Pancreas (tissue), 10 donors: ENCODE data around the gene MOBP. TPM values are rescaled to one million over a fixed set of nuclear protein-coding genes. Genes with fewer than 3 reads are reported as not detected.

Experiments
- ATAC-seq, 4 donors: fragments of 200-7000 bp; cut with Tn5 transposase; one replicate each; pipeline versions ENCODE4 v1.8.0 to v1.9.1; 2020; ENCODE audit warnings: mild to moderate bottlenecking in 4 of 4, moderate library complexity in 4 of 4
- DNase-seq, 6 donors: peaks; one replicate each; pipeline ENCODE4 v3.0.0-alpha.2; 2020
- FAIRE-seq: peaks from 2 replicates; lab custom pipeline; 2012; peaks lifted over from hg19 to GRCh38; lab: Jason Lieb, UNC
- H3K27ac ChIP-seq, 4 donors: fragments of 200-600 bp; sonication (generic); 1 replicate in 3 of 4; 2 replicates in 1 of 4; pipeline versions ENCODE4 v1.5.0 to v1.8.0; 2020
- H3K27me3 ChIP-seq, 4 donors: fragments of 200-600 bp; one replicate each; pipeline ENCODE4 v1.8.0; 2021
- H3K36me3 ChIP-seq, 3 donors: fragments of 200-600 bp; sonication (generic) in 1 of 3; one replicate each; pipeline versions ENCODE4 v1.5.0 to v1.8.0; 2020 to 2021
- H3K4me1 ChIP-seq, 3 donors: fragments of 200-600 bp; one replicate each; pipeline ENCODE4 v1.8.0; 2021
- H3K4me3 ChIP-seq, 4 donors: fragments of 200-600 bp; sonication (generic) in 2 of 4; one replicate each; pipeline versions ENCODE4 v1.5.0 to v1.8.0; 2020 to 2021
- H3K9me3 ChIP-seq, 4 donors: fragments of 200-600 bp; one replicate each; pipeline ENCODE4 v1.8.0; 2021
- WGBS, 2 donors: extraction: QIAGEN DNeasy Blood & Tissue Kit; methylation state at CpG; one replicate each; pipeline ENCODE4 v1.1.7; 2013; 5-methylcytosine and 5-hydroxymethylcytosine counted together
- intact Hi-C, 3 donors: fragments of 100-400 bp; cut with DNase I; formaldehyde crosslinking; loops; one replicate each; pipeline versions ENCODE4 v1.11.1 to v1.14.2; 2022
- polyA plus RNA-seq, 2 donors: library from polyadenylated mRNA; stranded (reverse); fragments of 200-250 nt; gene quantifications; one replicate each; pipeline ENCODE4 v1.2.3, GENCODE V29; 2013
- total RNA-seq, 6 donors: library from RNA; stranded (reverse); fragmentation: NEBNext Ultra II Directional in 4 of 6; extraction: Animal tissue kit (Norgen Biotek cat#: 25700) in 4 of 6; gene quantifications; one replicate each; pipeline versions ENCODE4 v1.2.1 to v1.2.4, GENCODE V29; 2021 to 2023
- TF ChIP-seq, protein P1 (sequence below), 4 donors: fragments of 200-600 bp; sonication (generic) in 3 of 4; IDR thresholded peaks; one replicate each; pipeline versions ENCODE4 v1.5.0 to v1.8.0; 2021; ENCODE audit warnings: antibody characterized with exemption in 4 of 4
- donor health status: healthy with polysubstance abuse.
- donor health status: DM: no; HTN: no; CAD: no; lungs with moderate emphysema.
- donor health status: DM: no; HTN: no; CAD: no.
- donor health status: control.
- donor health status: control.
- donor health status: Bipolar disorder and iron deficiency.
- donor health status: DM: yes; HTN: yes; CAD: no.
- donor health status: DM: no; HTN: no; CAD: no.
- donor health status: DM: no; HTN: no; CAD: no.
- donor health status: DM: yes; HTN: yes; CAD: no.

Gene MOBP
- total and polyA plus RNA-seq, 8 donors, result not detected

- intact Hi-C loops, result loop anchor here in 1 of 3 donors (10.0 kb wide), 1 partner anchor 56 kb away; no protein-coding TSS in a partner anchor
- no peak for DNase-seq
Observed at GRCh38 chr3:39501059-39501458, 33.6 kb downstream of the MOBP start.

GRCh38 chr3:39501968-39502837 lies 34.7 kb downstream of the MOBP start:
- peak in 2 of 6 donors; percentile 61 for DNase-seq

More at GRCh38 chr3:39501059-39501458, 33.6 kb downstream of the MOBP start:
- TF ChIP-seq, protein P1, sequence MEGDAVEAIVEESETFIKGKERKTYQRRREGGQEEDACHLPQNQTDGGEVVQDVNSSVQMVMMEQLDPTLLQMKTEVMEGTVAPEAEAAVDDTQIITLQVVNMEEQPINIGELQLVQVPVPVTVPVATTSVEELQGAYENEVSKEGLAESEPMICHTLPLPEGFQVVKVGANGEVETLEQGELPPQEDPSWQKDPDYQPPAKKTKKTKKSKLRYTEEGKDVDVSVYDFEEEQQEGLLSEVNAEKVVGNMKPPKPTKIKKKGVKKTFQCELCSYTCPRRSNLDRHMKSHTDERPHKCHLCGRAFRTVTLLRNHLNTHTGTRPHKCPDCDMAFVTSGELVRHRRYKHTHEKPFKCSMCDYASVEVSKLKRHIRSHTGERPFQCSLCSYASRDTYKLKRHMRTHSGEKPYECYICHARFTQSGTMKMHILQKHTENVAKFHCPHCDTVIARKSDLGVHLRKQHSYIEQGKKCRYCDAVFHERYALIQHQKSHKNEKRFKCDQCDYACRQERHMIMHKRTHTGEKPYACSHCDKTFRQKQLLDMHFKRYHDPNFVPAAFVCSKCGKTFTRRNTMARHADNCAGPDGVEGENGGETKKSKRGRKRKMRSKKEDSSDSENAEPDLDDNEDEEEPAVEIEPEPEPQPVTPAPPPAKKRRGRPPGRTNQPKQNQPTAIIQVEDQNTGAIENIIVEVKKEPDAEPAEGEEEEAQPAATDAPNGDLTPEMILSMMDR (IDR thresholded peaks at IDR 0.05), result no peak
- H3K4me1 ChIP-seq, result no peaks in the 10 kb centered on the region
- no peak overlapping the region for H3K4me3 ChIP-seq
- no peaks in the 10 kb centered on the region for H3K9me3 ChIP-seq
- no peaks in the 10 kb centered on the region for H3K36me3 ChIP-seq
- FAIRE-seq (no peak), ATAC-seq (no peak)
- H3K27ac ChIP-seq, result no peak overlapping the region
- WGBS, 2 donors, result 33 to 34% methylated on average over 3 of the region's 3 CpGs
- peaks cover 0 to 13% (median 0%) of the 10 kb centered on the region in 4 donors for H3K27me3 ChIP-seq

GRCh38 chr3:39502838-39503145 lies 35.3 kb downstream of the MOBP start:
- no peak for DNase-seq
- no peaks in the 10 kb centered on the region for H3K9me3 ChIP-seq
- H3K4me1 ChIP-seq, result no peaks in the 10 kb centered on the region
- 51 to 56% methylated on average over 4 of the region's 4 CpGs for WGBS, 2 donors
- H3K27ac ChIP-seq, result no peak overlapping the region
- no peak for FAIRE-seq
- no peak overlapping the region for H3K4me3 ChIP-seq
- TF ChIP-seq, protein P1 (IDR thresholded peaks at IDR 0.05), result no peak
- peaks cover 0 to 13% (median 0%) of the 10 kb centered on the region in 4 donors for H3K27me3 ChIP-seq
- intact Hi-C loops, result loop anchor here in 1 of 3 donors (10.0 kb wide), 1 partner anchor 58 kb away; no protein-coding TSS in a partner anchor
- no peaks in the 10 kb centered on the region for H3K36me3 ChIP-seq
- no peak for ATAC-seq

More at GRCh38 chr3:39501968-39502837, 34.7 kb downstream of the MOBP start:
- no peak for FAIRE-seq
- no peaks in the 10 kb centered on the region for H3K4me1 ChIP-seq
- H3K9me3 ChIP-seq, result no peaks in the 10 kb centered on the region
- intact Hi-C loops, result loop anchor here in 1 of 3 donors (10.0 kb wide), 1 partner anchor 57 kb away; no protein-coding TSS in a partner anchor
- peak overlapping the region in 1 of 4 donors; percentile 17 for H3K4me3 ChIP-seq
- H3K27me3 ChIP-seq, result peaks cover 0 to 13% (median 0%) of the 10 kb centered on the region in 4 donors
- WGBS, 2 donors, result 20 to 30% methylated on average over 53 of the region's 53 CpGs
- TF ChIP-seq, protein P1 (IDR thresholded peaks at IDR 0.05), result no peak
- ATAC-seq, result peak in 3 of 4 donors; percentile 26 to 29 (median 28)
- H3K27ac ChIP-seq, result no peak overlapping the region
- no peaks in the 10 kb centered on the region for H3K36me3 ChIP-seq

GRCh38 chr3:39505866-39506742 lies 38.6 kb downstream of the MOBP start:
- no peak overlapping the region for H3K4me3 ChIP-seq
- DNase-seq, result no peak
- H3K27me3 ChIP-seq, result peaks cover 0 to 13% (median 0%) of the 10 kb centered on the region in 4 donors
- no peaks in the 10 kb centered on the region for H3K4me1 ChIP-seq
- ATAC-seq, result no peak
- no peak for FAIRE-seq
- 30 to 31% methylated on average over 12 of the region's 12 CpGs for WGBS, 2 donors
- H3K27ac ChIP-seq, result no peak overlapping the region
- H3K36me3 ChIP-seq, result no peaks in the 10 kb centered on the region
- TF ChIP-seq, protein P1 (IDR thresholded peaks at IDR 0.05), result no peak
- intact Hi-C loops, result loop anchor here in 1 of 3 donors (10.0 kb wide), 1 partner anchor 61 kb away; no protein-coding TSS in a partner anchor
- H3K9me3 ChIP-seq, result no peaks in the 10 kb centered on the region
